Sigmoid colon (tissue), 7 donors: ENCODE data around the gene RASGRP3. TPM values are rescaled to one million over a fixed set of nuclear protein-coding genes. Genes with fewer than 3 reads are reported as not detected.

Experiments used
- DNase-seq: peaks from one replicate; pipeline ENCODE4 v3.0.0-alpha.2; 2019
- H3K27ac ChIP-seq, 4 donors: fragments of 200-600 bp; sonication (generic); one replicate each; pipeline ENCODE4 v1.5.1; 2016 to 2019; ENCODE audit warnings: mild to moderate bottlenecking in 1 of 4
- H3K27me3 ChIP-seq, 3 donors: fragments of 200-600 bp; sonication (generic); one replicate each; pipeline ENCODE4 v1.5.1; 2019; ENCODE audit warnings: mild to moderate bottlenecking in 1 of 3
- H3K36me3 ChIP-seq, 4 donors: fragments of 200-600 bp; sonication (generic); one replicate each; pipeline ENCODE4 v1.5.1; 2016 to 2019
- H3K4me1 ChIP-seq, 4 donors: fragments of 200-600 bp; sonication (generic); one replicate each; pipeline ENCODE4 v1.5.1; 2017 to 2019
- H3K4me3 ChIP-seq, 4 donors: fragments of 200-600 bp; sonication (generic); one replicate each; pipeline ENCODE4 v1.5.1; 2017 to 2019; ENCODE audit warnings: mild to moderate bottlenecking in 2 of 4, moderate library complexity in 1 of 4
- H3K9me3 ChIP-seq, 4 donors: fragments of 200-600 bp in 3 of 4; sonication (generic) in 3 of 4; one replicate each; pipeline versions ENCODE4 v1.5.1 to v1.6.1; 2013 to 2019
- EP300 ChIP-seq, 4 donors: sonication (generic); formaldehyde crosslinking; IDR thresholded peaks; one replicate each; pipeline ENCODE4 v1.6.1; 2017; ENCODE audit warnings: antibody characterized with exemption in 4 of 4
- POLR2A ChIP-seq, 2 donors: fragments of 450-650 bp; IDR thresholded peaks; one replicate each; pipeline ENCODE4 v1.6.1; 2016; ENCODE audit warnings: antibody characterized with exemption in 2 of 2, mild to moderate bottlenecking in 2 of 2, moderate library complexity in 2 of 2
- POLR2AphosphoS5 ChIP-seq, 4 donors: sonication (generic); formaldehyde crosslinking; IDR thresholded peaks; one replicate each; pipeline ENCODE4 v1.6.1; 2017; ENCODE audit warnings: antibody characterized with exemption in 4 of 4
- WGBS, 2 donors: extraction: QIAGEN DNeasy Blood & Tissue Kit; methylation state at CpG; one replicate each; pipeline ENCODE4 v1.1.7; 2013; 5-methylcytosine and 5-hydroxymethylcytosine counted together
- intact Hi-C: fragments of 100-400 bp; cut with DNase I; formaldehyde crosslinking; loops from one replicate; pipeline ENCODE4 v1.15.1; 2023
- polyA plus RNA-seq, 3 donors: library from polyadenylated mRNA; stranded (reverse); fragments of 200-250 nt; gene quantifications; one replicate each; pipeline ENCODE4 v1.2.3, GENCODE V29; 2013
- total RNA-seq, 4 donors: library from RNA; depleted of rRNA; stranded (reverse); fragments of >200 nt; gene quantifications; one replicate each; pipeline ENCODE4 v1.1.0, GENCODE V29; 2016
- TF ChIP-seq, protein P1 (sequence below), 4 experiments: fragments of 450-650 bp in 3 of 4; fragments of 200-600 bp in 1 of 4; IDR thresholded peaks; one replicate each; pipeline ENCODE4 v1.5.1; 2016 to 2019; ENCODE audit warnings: antibody characterized with exemption in 4 of 4, mild to moderate bottlenecking in 3 of 4, moderate library complexity in 2 of 4
- donor health status: healthy with polysubstance abuse.
- donor health status: Bipolar disorder and iron deficiency.
- donor health status: healthy.

RASGRP3 gene
- total and polyA plus RNA-seq, 7 donors: 1.8 to 14.7 (median 6.7) TPM

DNA sequence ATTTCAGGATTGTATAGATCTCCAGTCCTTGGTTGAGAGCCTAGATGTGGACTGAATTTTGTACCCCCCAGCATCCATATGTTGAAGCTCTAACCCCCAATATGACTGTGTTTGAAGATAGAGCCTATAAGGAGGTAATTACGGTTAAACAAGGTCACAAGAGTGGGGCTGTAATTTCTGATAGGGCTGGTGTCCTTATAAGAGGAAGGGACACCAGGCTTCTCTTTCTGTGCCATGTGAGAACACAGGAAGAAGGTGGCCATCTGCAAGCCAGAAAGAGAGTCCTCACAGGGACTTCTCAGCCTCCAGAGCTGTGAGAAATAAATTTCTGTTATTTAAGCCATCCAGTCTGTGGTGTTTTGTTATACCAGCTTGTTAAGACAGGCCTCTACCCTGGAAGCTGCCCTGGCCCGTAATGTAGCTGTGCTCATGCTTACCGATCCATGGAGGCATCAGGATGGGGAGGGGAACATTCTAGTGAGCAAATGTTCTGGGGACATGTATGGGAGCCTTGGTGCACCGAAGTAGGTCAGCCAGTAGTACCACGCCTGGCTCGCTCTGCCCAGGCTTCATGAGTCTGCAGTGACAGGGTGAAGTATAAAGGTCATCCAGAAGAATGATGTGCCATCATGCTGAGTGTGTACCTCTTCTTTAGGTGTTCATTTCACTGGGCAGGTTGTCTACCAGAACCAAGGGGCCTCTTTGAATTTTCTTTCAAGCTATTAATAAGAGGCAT lies 16.1 kb downstream of the RASGRP3 start:
- H3K36me3 ChIP-seq: no peaks in the 10 kb centered on the region
- intact Hi-C loops: no loop called here
- H3K9me3 ChIP-seq: no peaks in the 10 kb centered on the region
- H3K27ac ChIP-seq: no peak overlapping the region
- no peak overlapping the region for H3K4me3 ChIP-seq
- H3K27me3 ChIP-seq: no peaks in the 10 kb centered on the region
- 92 to 95% methylated on average over 6 of the region's 6 CpGs for WGBS, 2 donors
- no peak for DNase-seq
- no peaks in the 10 kb centered on the region for H3K4me1 ChIP-seq
- no peak for TF ChIP-seq POLR2A (IDR thresholded peaks at IDR 0.05)
- TF ChIP-seq POLR2AphosphoS5 (IDR thresholded peaks at IDR 0.05): no peak
- TF ChIP-seq EP300 (IDR thresholded peaks at IDR 0.05): no peak
- TF ChIP-seq, protein P1, sequence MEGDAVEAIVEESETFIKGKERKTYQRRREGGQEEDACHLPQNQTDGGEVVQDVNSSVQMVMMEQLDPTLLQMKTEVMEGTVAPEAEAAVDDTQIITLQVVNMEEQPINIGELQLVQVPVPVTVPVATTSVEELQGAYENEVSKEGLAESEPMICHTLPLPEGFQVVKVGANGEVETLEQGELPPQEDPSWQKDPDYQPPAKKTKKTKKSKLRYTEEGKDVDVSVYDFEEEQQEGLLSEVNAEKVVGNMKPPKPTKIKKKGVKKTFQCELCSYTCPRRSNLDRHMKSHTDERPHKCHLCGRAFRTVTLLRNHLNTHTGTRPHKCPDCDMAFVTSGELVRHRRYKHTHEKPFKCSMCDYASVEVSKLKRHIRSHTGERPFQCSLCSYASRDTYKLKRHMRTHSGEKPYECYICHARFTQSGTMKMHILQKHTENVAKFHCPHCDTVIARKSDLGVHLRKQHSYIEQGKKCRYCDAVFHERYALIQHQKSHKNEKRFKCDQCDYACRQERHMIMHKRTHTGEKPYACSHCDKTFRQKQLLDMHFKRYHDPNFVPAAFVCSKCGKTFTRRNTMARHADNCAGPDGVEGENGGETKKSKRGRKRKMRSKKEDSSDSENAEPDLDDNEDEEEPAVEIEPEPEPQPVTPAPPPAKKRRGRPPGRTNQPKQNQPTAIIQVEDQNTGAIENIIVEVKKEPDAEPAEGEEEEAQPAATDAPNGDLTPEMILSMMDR (IDR thresholded peaks at IDR 0.05): no peak

DNA sequence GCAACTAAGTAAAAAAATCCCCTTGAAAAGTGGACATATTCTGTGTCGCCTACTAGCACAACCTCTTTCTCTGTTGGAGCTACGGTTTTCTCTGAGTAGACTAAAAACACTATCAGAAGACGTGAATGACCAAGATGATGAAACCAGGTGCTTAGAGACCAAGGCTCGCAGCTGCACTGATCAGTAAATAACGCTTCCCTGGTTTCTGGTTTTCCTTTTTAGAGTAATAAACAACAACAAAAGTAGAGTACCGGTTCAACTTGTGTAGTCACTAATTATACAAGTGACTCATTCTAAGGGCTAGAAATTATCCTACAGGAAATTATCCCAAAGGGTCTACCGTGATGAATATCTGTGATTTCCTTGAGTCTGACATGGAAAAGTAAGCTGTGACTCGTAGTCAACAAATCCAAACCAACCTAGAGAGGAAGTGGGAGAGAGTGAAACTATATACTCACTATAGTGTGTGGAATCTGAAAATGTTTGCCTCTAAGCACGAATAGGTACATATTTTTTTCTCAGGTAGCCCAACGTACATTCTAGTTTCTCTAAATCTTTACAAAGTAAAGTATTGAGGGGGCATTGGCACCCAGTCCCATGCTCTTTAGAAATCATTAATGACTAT lies 17.8 kb downstream of the RASGRP3 start:
- TF ChIP-seq EP300 (IDR thresholded peaks at IDR 0.05): no peak
- TF ChIP-seq POLR2A (IDR thresholded peaks at IDR 0.05): no peak
- TF ChIP-seq, protein P1 (IDR thresholded peaks at IDR 0.05): no peak
- no peak for TF ChIP-seq POLR2AphosphoS5 (IDR thresholded peaks at IDR 0.05)
- Histone ChIP-seq H3K4me1 (no peaks in the 10 kb centered on the region), H3K4me3 (no peak overlapping the region), H3K27ac (no peak overlapping the region), H3K27me3 (no peaks in the 10 kb centered on the region), H3K9me3 (no peaks in the 10 kb centered on the region), H3K36me3 (no peaks in the 10 kb centered on the region)
- intact Hi-C loops: no loop called here
- WGBS, 2 donors: 62 to 67% methylated on average over 10 of the region's 10 CpGs
- DNase-seq: no peak

DNA sequence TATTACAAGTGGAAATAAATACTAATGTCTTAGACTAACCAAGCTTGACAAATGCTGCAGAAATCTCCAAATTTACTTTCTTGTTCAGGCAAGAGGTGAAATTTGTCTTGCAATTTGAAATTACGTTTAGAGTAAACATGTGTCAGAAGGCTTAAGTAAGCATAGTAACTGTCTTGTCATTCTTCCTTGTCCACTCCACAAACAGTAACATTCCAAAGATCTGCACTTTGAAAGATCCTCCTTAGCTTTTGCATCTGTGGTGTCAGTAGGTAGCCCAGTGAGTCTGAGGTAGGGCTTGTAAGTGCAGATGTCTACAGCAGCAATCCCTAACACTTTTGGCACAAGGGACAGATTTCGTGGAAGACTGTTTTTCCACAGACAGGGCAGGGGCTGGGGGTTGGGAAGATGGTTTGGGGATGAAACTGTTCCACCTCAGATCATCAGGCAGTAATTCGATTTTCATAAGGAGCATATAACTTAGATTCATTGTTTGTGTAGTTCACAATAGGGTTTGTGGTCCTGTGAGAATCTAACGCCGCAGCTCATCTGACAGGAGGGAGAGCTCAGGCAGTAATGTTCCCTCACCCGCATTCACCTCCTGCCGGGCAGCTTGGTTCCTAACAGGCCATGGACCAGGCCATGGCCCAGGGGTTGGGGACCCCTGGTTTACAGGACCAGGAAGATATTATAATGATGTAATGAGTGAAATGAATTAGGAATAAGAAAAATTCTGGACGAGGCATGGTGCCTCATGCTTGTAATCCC lies 18.6 kb downstream of the RASGRP3 start:
- Histone ChIP-seq H3K4me1 (no peaks in the 10 kb centered on the region), H3K4me3 (no peak overlapping the region), H3K36me3 (no peaks in the 10 kb centered on the region), H3K9me3 (no peaks in the 10 kb centered on the region), H3K27me3 (no peaks in the 10 kb centered on the region), H3K27ac (no peak overlapping the region)
- DNase-seq: no peak
- TF ChIP-seq, protein P1 (IDR thresholded peaks at IDR 0.05): no peak
- TF ChIP-seq POLR2AphosphoS5 (IDR thresholded peaks at IDR 0.05) (no peak), EP300 (IDR thresholded peaks at IDR 0.05) (no peak), POLR2A (IDR thresholded peaks at IDR 0.05) (no peak)
- intact Hi-C loops: no loop called here
- 78 to 87% methylated on average over 8 of the region's 8 CpGs for WGBS, 2 donors

DNA sequence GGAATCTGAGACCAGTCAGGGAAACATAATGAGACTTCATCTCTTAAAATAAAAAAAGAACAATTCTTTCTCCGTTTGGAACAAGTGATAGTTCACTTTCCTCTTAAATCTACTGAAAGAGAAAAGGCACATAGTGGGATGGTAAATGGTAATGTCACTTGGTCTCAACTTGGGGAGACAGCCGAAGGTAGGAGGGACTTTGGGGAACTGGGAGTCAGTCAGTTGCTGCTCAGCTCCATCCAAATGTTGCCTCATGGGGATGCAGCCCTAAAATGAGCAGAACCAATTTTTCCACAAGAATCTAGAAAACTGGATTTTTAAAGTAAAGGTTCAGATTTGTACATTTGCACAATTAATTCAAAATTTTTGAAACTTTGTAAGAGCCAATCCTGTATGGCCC lies 19.2 kb downstream of the RASGRP3 start:
- Histone ChIP-seq H3K9me3 (no peaks in the 10 kb centered on the region), H3K4me3 (no peak overlapping the region), H3K4me1 (no peaks in the 10 kb centered on the region), H3K27me3 (no peaks in the 10 kb centered on the region), H3K36me3 (no peaks in the 10 kb centered on the region), H3K27ac (no peak overlapping the region)
- TF ChIP-seq EP300 (IDR thresholded peaks at IDR 0.05) (no peak), POLR2AphosphoS5 (IDR thresholded peaks at IDR 0.05) (no peak), POLR2A (IDR thresholded peaks at IDR 0.05) (no peak)
- TF ChIP-seq, protein P1 (IDR thresholded peaks at IDR 0.05): no peak
- no peak for DNase-seq
- intact Hi-C loops: no loop called here
- WGBS, 2 donors: 87% methylated on average over 2 of the region's 2 CpGs
